PC-9 (cell line): Measurements from ENCODE around the gene WIPF1.

Experiments used
- EZH2 ChIP-seq: fragments of 200-600 bp; sonication (generic); IDR thresholded peaks from 2 replicates; pipeline ENCODE4 v1.8.0; 2017; ENCODE audit warnings: antibody characterized with exemption, low read depth
- TF ChIP-seq, protein P1 (sequence below): fragments of 200-600 bp; sonication (generic); conservative IDR thresholded peaks from 2 replicates; pipeline ENCODE4 v1.6.1; 2017; ENCODE audit warnings: mixed run types, antibody characterized with exemption, mild to moderate bottlenecking, moderate library complexity

DNA sequence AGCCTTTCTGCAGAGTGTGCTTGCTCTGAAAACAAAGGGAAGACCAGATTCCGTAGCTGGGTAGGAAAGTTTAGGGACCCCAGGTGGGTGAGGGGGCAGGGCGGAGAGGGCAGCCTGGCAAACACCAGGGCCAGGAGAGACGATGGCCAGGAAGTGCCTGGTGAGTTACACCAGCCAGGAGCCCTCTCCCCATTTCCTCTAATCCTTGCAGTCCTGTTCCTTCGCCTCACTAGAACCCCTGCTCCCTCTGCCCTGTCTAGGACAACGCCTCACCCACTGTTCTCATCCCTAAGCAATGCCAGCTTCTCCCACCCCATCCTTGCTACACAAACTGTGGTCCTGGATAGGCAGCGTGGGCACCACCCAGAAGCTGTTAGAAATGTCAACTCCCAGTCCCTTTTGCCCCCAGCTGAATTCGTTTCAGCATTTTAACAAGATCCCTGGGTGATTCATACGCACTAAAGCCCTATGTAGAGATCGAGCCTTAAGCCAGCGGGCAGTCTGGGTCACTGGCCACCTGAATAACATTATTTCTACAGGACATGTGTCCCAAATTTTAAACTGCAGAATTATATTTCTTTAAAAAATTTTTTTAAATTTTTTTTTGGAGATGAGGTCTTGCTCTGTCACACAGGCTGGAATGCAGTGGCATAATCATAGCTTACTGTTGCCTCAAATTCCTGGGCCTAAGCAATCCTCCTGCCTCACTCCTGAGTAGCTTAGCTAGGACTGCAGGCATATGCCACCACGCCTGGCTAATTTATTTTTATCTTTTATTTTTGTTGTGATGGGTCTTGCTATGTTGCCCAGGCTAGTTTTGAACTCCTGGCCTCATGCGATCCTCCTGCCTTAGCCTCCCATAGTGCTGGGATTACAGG is 10.9 kb downstream of the WIPF1 start:
- TF ChIP-seq, protein P1, sequence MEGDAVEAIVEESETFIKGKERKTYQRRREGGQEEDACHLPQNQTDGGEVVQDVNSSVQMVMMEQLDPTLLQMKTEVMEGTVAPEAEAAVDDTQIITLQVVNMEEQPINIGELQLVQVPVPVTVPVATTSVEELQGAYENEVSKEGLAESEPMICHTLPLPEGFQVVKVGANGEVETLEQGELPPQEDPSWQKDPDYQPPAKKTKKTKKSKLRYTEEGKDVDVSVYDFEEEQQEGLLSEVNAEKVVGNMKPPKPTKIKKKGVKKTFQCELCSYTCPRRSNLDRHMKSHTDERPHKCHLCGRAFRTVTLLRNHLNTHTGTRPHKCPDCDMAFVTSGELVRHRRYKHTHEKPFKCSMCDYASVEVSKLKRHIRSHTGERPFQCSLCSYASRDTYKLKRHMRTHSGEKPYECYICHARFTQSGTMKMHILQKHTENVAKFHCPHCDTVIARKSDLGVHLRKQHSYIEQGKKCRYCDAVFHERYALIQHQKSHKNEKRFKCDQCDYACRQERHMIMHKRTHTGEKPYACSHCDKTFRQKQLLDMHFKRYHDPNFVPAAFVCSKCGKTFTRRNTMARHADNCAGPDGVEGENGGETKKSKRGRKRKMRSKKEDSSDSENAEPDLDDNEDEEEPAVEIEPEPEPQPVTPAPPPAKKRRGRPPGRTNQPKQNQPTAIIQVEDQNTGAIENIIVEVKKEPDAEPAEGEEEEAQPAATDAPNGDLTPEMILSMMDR: no peak
- TF ChIP-seq EZH2: no peak
